Activated CD8-positive, alpha-beta memory T cell treated with anti-CD3 and anti-CD28 coated beads, Interleukin-2, amount 10 ng/mL, durations not matched to agents 7 days and 5 days (primary cell): ENCODE results near the gene ROR2. TPM values are rescaled to one million over a fixed set of nuclear protein-coding genes. Genes with fewer than 3 reads are reported as not detected.

Source experiments
- ATAC-seq: fragments of 150-1000 bp; cut with Tn5 transposase; one replicate; pipeline ENCODE4 v1.10.0; 2021; ENCODE audit warnings: moderate library complexity
- CTCF ChIA-PET: fragments of 350-600 bp; sonication (Branson Sonifier 250); formaldehyde crosslinking; loops from one replicate; lab custom pipeline; 2021; ENCODE audit warnings: antibody characterized with exemption; lab: Charles Lee
- DNase-seq: peaks from one replicate; pipeline ENCODE4 v3.0.0-alpha.2; 2020
- H3K27ac Mint-ChIP-seq: one replicate; pipeline ENCODE4 v1.8.0; 2021; ENCODE audit warnings: mild to moderate bottlenecking, mixed read lengths
- H3K27me3 Mint-ChIP-seq: one replicate; pipeline ENCODE4 v1.8.0; 2021; ENCODE audit warnings: mixed read lengths
- H3K36me3 Mint-ChIP-seq: one replicate; pipeline ENCODE4 v1.8.0; 2021; ENCODE audit warnings: mild to moderate bottlenecking, mixed read lengths
- H3K4me1 Mint-ChIP-seq: one replicate; pipeline ENCODE4 v1.8.0; 2021; ENCODE audit warnings: mixed read lengths
- H3K4me3 Mint-ChIP-seq: one replicate; pipeline ENCODE4 v1.8.0; 2021; ENCODE audit warnings: mild to moderate bottlenecking, moderate library complexity, mixed read lengths
- H3K9me3 Mint-ChIP-seq: one replicate; pipeline ENCODE4 v1.8.0; 2022; ENCODE audit warnings: low read depth, mixed read lengths
- total RNA-seq, 2 experiments: library from RNA; stranded (reverse); gene quantifications; one replicate each; pipeline ENCODE4 v1.2.3, GENCODE V29; 2021

Gene ROR2
- total RNA-seq, 2 experiments from 2014 or later = 3.0 to 3.2 TPM

DNA sequence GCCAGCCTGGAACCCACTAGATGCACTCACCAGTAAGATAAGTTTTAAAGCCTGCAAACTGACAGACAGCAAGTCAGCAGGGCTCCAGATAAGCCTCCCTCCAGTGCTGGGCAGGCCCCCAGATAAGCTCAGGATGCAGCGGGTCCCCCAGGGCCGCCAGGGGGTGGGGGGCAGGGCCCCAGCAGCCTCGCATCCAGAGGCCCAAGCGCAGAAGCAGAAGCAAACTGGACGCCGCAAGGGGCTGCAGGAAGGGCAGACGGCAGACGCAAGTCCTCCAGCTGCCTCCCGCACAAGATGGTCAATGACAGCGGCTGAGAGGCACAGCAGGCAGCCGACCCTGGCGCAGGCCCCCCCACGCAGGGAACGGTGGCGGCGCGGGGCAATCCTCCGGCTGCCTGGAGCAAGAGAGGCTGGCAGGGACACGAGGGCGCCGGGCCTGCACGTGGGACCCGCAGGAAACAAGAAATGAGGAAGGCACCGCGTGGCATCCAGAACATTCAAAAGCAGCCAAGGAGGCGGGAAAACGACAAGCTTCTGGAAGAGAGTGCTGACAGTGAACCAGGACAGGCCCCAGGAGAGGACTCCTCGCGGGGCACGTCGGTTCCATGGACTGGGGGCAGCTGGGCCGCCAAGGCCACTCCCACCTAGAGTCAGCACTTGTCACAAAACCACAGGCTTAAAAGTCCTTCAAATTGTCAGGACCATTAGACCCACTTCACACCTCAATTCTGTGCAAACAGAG lies 49.8 kb downstream of the ROR2 start:
- H3K27ac Mint-ChIP-seq = no peak overlapping the region
- H3K4me1 Mint-ChIP-seq = peaks cover 11% of the 10 kb centered on the region
- ATAC-seq = no peak
- H3K27me3 Mint-ChIP-seq = peaks cover 15% of the 10 kb centered on the region
- no peaks in the 10 kb centered on the region for H3K9me3 Mint-ChIP-seq
- CTCF ChIA-PET = interaction anchor here (0.6 kb wide), 1 partner anchor 50 kb away, joined by 3 read pairs; the partner anchor contains the start of gene ROR2
- H3K36me3 Mint-ChIP-seq = no peaks in the 10 kb centered on the region
- no peak overlapping the region for H3K4me3 Mint-ChIP-seq
- no peak for DNase-seq

GRCh38 chr9:91899594-91899993 lies 50.4 kb downstream of the ROR2 start:
- Mint-ChIP-seq H3K27ac (no peak overlapping the region), H3K27me3 (peaks cover 21% of the 10 kb centered on the region), H3K36me3 (no peaks in the 10 kb centered on the region), H3K4me3 (no peak overlapping the region), H3K4me1 (peaks cover 11% of the 10 kb centered on the region), H3K9me3 (no peaks in the 10 kb centered on the region)
- ATAC-seq = no peak
- CTCF ChIA-PET = no interaction called here
- no peak for DNase-seq

DNA sequence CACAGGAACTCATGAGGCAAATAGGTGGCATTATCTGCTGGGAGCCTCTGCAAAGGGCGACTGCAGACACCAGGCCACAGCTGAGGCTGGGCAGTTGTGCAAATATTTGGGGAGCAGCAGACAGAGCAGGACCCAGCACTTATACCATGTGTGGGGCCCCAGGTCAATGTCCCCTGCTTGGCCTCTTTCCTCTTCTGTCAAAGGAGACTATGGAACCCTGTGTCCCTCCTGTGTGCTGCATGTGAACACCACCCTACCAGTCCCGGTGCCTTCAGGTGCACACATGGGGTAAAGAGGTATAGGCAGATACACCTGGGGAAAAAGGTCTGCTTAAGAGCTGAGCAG lies 50.8 kb downstream of the ROR2 start:
- CTCF ChIA-PET = interaction anchor here (0.7 kb wide), 1 partner anchor 16 kb away, joined by 3 read pairs; no protein-coding TSS in a partner anchor
- Mint-ChIP-seq H3K9me3 (no peaks in the 10 kb centered on the region), H3K27me3 (peaks cover 23% of the 10 kb centered on the region), H3K4me3 (no peak overlapping the region), H3K4me1 (peaks cover 11% of the 10 kb centered on the region), H3K36me3 (no peaks in the 10 kb centered on the region), H3K27ac (no peak overlapping the region)
- no peak for DNase-seq
- no peak for ATAC-seq

- peaks cover 8% of the 10 kb centered on the region for H3K4me1 Mint-ChIP-seq
- CTCF ChIA-PET = interaction anchor here (0.7 kb wide), 1 partner anchor 17 kb away, joined by 3 read pairs; no protein-coding TSS in a partner anchor
- no peak for DNase-seq
- peak; percentile 27 for ATAC-seq
- H3K36me3 Mint-ChIP-seq = no peaks in the 10 kb centered on the region
- H3K4me3 Mint-ChIP-seq = no peak overlapping the region
- H3K27me3 Mint-ChIP-seq = peaks cover 27% of the 10 kb centered on the region
- no peaks in the 10 kb centered on the region for H3K9me3 Mint-ChIP-seq
- H3K27ac Mint-ChIP-seq = no peak overlapping the region
Observed at GRCh38 chr9:91898451-91899218, 51.4 kb downstream of the ROR2 start.

DNA sequence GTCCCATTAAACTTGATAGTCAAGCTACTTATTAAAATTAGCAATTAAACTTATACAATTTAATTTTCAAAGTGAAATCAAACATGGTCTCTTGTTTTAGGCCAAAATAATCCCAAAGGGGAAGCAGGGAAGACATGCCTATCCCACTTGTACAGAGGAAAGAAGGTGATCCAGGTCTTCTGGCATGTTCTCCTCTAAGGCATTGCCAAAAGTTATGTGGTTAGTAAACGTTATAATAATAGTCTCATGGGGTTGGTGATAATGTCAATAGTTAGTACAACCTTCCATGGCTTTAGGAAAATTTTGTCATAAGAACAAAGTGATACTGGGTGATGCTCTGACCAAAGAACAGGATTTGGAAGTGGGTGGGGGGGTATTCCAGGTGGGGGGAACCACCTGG lies 52.8 kb downstream of the ROR2 start:
- Mint-ChIP-seq H3K4me1 (peaks cover 3% of the 10 kb centered on the region), H3K36me3 (no peaks in the 10 kb centered on the region), H3K9me3 (no peaks in the 10 kb centered on the region), H3K4me3 (no peak overlapping the region), H3K27ac (no peak overlapping the region), H3K27me3 (peaks cover 30% of the 10 kb centered on the region)
- DNase-seq = no peak
- ATAC-seq = no peak
- CTCF ChIA-PET = no interaction called here

- DNase-seq (no peak), ATAC-seq (no peak)
- Mint-ChIP-seq H3K27ac (no peak overlapping the region), H3K36me3 (no peaks in the 10 kb centered on the region), H3K4me1 (peaks cover 3% of the 10 kb centered on the region), H3K27me3 (peaks cover 30% of the 10 kb centered on the region), H3K4me3 (no peak overlapping the region), H3K9me3 (no peaks in the 10 kb centered on the region)
- CTCF ChIA-PET = no interaction called here
Observed at GRCh38 chr9:91896513-91897121, 53.4 kb downstream of the ROR2 start.

- CTCF ChIA-PET = no interaction called here
- peaks cover 30% of the 10 kb centered on the region for H3K27me3 Mint-ChIP-seq
- ATAC-seq = no peak
- no peaks in the 10 kb centered on the region for H3K9me3 Mint-ChIP-seq
- H3K27ac Mint-ChIP-seq = no peak overlapping the region
- H3K4me3 Mint-ChIP-seq = no peak overlapping the region
- peaks cover 3% of the 10 kb centered on the region for H3K4me1 Mint-ChIP-seq
- H3K36me3 Mint-ChIP-seq = no peaks in the 10 kb centered on the region
- no peak for DNase-seq
Observed at GRCh38 chr9:91896097-91896496, 53.9 kb downstream of the ROR2 start.

- Mint-ChIP-seq H3K27me3 (peaks cover 36% of the 10 kb centered on the region), H3K9me3 (no peaks in the 10 kb centered on the region), H3K27ac (no peak overlapping the region), H3K4me1 (peaks cover 3% of the 10 kb centered on the region), H3K36me3 (no peaks in the 10 kb centered on the region), H3K4me3 (no peak overlapping the region)
- CTCF ChIA-PET = interaction anchor here (1.5 kb wide), 1 partner anchor 55 kb away, joined by 3 read pairs; the partner anchor contains the start of gene ROR2
- no peak for DNase-seq
- ATAC-seq = no peak
Observed at GRCh38 chr9:91894536-91894935, 55.5 kb downstream of the ROR2 start.

- H3K27ac Mint-ChIP-seq = no peak overlapping the region
- DNase-seq = no peak
- peaks cover 37% of the 10 kb centered on the region for H3K27me3 Mint-ChIP-seq
- H3K9me3 Mint-ChIP-seq = no peaks in the 10 kb centered on the region
- H3K4me3 Mint-ChIP-seq = no peak overlapping the region
- H3K4me1 Mint-ChIP-seq = peaks cover 3% of the 10 kb centered on the region
- ATAC-seq = no peak
- CTCF ChIA-PET = interaction anchor here (1.5 kb wide), 1 partner anchor 56 kb away, joined by 3 read pairs; the partner anchor contains the start of gene ROR2
- no peaks in the 10 kb centered on the region for H3K36me3 Mint-ChIP-seq
Observed at GRCh38 chr9:91894023-91894422, 56.0 kb downstream of the ROR2 start.

DNA sequence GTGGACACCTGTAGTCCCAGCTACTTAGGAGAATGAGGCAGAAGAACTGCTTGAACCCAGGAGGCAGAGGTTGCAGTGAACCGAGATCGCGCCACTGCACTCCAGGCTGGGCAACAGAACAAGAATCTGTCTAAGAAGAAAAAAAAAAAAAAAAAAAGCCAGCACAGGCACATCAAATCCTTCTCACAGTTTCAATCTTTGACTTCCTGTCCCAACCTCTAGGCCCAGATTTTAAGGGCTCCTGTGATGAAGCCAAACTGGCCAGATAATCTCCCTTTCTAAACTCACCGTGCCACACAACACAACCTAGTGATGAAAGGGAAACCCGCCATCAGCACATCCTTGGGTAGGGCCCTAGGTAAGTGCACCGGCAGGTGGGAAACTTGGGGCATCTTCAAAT lies 58.1 kb downstream of the ROR2 start:
- CTCF ChIA-PET = no interaction called here
- Mint-ChIP-seq H3K27ac (no peak overlapping the region), H3K4me1 (no peaks in the 10 kb centered on the region), H3K36me3 (no peaks in the 10 kb centered on the region), H3K9me3 (no peaks in the 10 kb centered on the region), H3K27me3 (peaks cover 50% of the 10 kb centered on the region), H3K4me3 (no peak overlapping the region)
- ATAC-seq (no peak), DNase-seq (no peak)

GRCh38 chr9:91890662-91891061 lies 59.4 kb downstream of the ROR2 start:
- ATAC-seq = no peak
- CTCF ChIA-PET = no interaction called here

GRCh38 chr9:91889161-91889911 lies 60.7 kb downstream of the ROR2 start:
- Mint-ChIP-seq H3K36me3 (no peaks in the 10 kb centered on the region), H3K9me3 (no peaks in the 10 kb centered on the region), H3K27ac (no peak overlapping the region), H3K4me3 (no peak overlapping the region), H3K4me1 (peaks cover 5% of the 10 kb centered on the region), H3K27me3 (peaks cover 45% of the 10 kb centered on the region)
- CTCF ChIA-PET = no interaction called here
- ATAC-seq (no peak), DNase-seq (no peak)

More at GRCh38 chr9:91890662-91891061, 59.4 kb downstream of the ROR2 start:
- Mint-ChIP-seq H3K27me3 (peaks cover 46% of the 10 kb centered on the region), H3K4me3 (no peak overlapping the region), H3K9me3 (no peaks in the 10 kb centered on the region), H3K4me1 (no peaks in the 10 kb centered on the region), H3K36me3 (no peaks in the 10 kb centered on the region), H3K27ac (no peak overlapping the region)
- DNase-seq = no peak
